Fibroblast of skin of right biceps (primary cell): ENCODE measurements around the gene PSD2.

Experiments
- DNase-seq: peaks from one replicate; pipeline ENCODE4 v3.0.0-alpha.2; 2013

PSD2 gene

DNA sequence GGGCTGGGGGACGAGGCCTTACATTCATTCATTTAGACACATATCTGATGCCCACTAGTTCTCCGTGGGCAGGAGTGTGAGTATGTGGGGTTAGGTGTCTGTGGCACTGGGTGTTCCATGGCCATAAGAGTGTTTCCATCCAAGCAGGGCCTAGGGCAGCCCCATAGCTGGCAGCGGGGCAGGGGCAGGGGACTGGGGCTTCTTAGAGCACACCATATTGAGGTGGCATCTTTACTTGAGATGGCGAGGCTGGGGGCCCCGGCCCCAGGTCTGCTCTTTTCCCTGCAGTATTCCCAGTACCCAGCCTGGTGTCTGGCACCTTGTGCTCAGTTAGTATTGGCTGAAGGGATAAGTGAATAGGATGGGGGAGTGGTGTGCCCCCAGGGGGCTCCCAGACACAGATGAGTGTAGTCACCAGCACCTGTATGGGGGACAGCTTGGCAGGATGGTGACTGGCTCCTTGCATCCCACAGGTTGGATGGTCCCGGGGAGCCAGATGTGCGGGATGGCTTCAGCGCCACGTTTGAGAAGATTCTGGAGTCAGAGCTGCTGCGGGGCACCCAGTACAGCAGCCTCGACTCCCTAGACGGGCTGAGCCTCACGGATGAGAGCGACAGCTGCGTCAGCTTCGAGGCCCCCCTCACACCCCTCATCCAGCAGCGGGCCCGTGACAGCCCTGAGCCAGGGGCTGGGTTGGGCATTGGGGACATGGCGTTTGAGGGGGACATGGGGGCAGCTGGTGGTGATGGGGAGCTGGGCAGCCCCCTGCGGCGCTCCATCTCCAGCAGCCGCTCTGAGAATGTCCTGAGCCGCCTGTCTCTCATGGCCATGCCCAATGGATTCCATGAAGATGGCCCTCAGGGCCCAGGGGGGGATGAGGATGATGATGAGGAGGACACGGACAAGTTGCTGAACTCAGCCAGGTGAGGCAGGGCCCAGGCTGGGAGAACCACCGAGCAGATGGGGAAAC, 17.5 kb downstream of the PSD2 start:
- DNase-seq: no peak

DNA sequence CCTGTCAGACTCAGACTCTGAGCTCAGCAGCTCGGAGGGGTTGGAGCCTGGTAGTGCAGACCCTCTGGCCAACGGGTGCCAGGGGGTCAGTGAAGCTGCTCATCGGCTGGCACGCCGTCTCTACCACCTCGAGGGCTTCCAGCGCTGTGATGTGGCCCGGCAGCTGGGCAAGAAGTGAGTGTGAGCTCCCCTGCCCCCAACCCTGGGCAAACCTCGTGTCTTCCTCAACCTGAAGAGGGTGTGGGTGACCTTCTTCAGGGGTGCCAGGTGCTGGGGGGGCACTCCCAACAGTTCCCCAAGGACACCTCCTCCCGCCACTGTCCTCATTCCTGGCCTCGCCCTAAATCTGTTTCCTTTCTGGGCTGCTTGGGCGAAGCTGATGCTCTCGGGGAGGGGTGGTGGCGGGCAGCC, 18.6 kb downstream of the PSD2 start:
- DNase-seq: no peak

DNA sequence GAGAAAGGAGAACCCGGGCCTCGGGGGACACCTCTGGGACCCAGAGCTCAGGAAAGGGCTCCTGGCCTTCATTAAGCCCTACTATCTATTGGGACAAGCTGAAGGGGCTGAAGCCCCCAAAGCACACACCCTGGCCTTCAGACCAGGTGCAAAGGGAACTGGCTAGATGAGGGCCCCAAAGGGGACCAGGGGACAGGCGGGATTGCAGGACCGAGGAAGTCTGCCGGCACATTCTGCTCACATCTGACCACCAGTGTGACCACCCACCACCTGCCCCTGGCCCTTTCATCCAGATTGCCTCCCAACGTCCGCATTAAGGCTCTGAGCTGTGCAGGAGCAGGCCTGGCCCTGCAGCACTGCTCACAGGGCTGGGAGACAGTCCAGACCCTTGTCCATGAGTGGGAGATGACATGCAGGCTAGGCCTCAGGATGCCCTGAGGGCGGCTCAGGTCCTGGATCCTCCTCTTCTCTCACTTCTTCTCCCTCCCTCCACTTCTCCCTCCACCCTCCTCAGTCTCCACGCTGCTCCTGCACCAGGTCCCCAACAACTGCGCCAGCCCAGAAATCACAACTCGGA, 19.2 kb downstream of the PSD2 start:
- DNase-seq: no peak

DNA sequence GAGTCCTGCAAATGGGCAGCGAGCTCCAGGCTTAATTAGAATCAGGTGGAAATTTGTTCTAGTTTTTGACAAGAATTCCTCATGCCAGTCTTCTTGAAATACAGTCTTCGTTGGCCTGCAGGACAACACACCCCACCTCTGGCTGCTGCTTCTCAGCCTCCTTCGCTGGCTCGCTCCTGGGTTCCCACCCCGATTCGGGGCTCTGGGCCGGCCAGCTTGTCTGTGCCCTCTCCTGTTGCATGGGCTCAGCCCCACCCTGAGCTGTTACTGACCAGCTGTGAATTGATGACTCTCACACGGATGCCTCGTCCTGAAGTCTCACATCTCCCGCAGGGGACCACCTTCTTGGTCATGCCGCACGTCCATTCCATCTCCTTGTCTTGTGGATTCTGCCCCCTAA, 21.0 kb downstream of the PSD2 start:
- no peak for DNase-seq

DNA sequence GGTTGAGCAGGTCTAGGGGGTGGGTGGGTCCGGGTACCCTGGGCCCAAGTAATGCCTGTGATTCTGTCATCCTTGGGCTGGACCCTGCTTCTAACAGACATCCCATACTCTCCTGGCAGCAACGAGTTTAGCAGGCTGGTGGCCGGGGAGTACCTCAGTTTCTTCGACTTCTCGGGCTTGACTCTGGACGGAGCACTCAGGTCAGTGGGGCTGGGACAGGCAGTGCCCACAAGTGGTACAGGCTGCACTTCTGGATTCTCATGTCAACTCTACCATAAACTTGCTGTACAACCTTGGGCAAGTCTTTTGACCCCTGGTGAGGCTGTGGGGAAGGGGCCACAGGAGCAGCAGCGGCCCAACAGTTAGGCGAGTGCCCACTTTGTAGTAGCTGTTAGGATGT, 21.8 kb downstream of the PSD2 start:
- DNase-seq: no peak

DNA sequence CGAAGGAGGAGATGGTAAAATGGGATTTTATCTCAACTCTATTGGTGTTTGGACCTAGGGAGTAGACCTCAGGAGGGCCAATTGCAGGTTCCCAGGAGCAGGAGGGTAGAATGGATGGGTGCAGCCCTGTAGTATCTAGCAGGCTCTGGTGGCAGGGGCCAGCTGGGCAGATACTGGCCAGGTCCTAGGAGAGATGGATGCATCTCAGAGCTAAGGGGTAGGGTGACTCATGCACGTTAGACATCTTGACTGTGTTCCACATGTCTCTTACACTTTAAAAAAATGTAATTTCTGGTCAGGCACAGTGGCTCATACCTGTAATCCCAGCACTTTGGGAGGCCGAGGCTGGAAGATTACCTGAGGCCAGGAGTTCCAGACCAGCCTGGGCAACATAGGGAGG, 22.4 kb downstream of the PSD2 start:
- DNase-seq: no peak

DNA sequence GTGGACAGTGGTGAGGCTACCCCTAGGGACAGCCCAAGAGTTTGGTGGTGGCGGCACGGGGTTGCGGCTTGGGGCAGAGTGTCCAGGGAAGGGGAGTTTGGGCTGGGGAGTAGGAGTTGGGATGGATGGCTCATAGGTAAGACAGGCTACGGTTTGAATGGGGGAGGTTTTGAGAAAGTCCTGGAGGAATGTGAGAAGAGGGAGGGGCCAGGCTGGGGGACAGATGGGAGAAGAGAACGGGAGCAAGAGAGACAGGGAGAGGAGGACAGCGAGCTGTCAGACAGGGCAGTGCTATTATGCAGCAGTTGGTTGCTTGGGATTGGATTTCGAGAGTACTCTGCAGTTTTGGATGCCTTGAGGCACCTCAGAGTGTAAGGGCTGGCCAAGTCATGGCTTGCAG, 24.5 kb downstream of the PSD2 start:
- DNase-seq: no peak

DNA sequence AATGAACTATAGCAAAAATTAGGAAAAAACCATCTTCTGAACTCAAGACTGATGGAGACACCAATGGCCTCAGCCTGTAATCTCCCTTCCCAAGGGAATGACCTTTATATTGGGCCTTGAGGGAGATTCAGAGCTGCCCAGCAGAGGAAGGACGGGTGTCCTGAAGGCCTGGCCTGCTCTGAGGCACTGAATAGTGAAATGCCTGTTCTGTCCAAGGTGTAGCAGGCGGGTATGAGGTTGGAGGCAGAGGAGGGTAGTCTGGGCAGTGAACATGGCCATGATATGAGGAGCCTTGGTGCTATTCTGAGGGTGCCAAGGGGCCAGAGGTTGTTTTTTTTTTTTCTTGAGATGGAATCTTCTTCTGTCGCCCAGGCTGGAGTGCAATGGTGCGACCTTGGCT, 25.0 kb downstream of the PSD2 start:
- DNase-seq: no peak

DNA sequence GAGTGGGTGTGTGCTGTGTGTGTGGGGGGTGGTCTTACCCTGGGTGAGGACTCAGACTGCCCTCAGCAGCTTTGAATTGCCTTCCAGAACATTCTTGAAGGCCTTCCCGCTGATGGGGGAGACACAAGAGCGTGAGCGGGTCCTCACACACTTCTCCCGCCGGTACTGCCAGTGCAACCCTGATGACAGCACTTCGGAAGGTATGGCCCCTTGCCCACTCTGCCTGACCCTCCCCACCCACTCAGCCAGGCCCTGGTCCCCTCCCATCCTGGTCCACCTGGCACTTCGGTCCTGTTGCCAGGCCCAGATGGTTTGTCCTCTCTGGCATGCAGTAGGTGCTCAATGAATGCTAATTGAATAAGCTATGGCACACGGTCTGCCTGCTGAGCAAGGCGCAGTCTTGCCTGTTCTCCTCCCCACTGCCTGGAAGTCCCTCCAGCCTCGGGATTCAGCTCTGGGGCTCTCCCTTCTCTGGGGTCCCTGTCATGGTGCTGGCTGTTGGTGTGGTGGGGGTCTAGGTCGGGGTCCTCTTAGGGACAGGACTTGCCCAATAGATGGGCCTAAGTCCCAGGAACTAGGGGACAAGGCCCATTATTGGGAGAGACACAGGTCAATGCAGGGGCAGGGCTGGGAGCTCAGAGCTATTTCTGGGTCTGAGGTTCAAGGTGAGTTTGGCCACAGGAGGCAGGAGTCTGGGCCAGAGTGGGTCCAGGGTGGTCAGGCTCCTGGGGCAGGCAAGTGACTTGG, 26.4 kb downstream of the PSD2 start:
- no peak for DNase-seq

DNA sequence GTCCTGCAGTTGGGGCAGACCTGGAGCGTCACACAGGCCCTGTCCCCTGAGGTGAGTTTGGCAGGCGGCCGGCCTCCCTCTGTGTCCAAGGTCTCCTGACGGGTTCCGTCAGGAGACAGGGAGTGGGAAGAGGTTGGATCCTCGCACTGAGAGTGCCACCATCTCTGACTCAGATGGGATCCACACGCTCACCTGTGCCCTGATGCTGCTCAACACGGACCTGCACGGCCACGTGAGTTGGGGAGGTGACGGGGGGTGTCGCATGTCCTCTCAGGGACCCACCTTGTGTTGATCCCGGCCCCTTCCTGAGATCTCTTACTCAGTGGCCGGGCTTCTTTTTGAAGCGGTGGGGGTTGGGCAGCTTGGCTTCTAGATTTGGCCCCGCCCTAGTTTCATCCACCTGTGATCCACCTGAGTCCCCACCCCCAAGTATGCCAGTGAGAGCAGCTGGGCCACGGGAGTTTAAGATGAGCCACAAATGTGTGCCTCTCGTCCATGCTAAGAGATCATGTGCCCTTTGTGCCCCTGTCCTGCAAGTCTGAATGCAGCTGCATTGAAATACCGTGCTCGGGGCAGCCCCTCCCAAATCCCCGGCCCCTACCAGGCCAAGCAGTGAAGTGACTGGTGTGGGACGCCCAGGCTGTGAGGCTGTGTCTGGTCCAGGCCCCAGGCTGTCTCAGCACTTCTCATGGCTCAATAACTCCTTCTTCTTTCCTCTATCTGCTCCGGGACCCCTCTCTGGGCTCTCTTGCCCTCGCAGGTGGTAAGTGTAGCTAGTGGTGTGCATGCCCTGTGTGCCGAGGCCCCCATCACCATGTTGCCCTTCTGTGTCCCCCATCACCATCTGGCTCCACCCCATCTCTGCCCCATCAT, 27.2 kb downstream of the PSD2 start:
- no peak for DNase-seq

DNA sequence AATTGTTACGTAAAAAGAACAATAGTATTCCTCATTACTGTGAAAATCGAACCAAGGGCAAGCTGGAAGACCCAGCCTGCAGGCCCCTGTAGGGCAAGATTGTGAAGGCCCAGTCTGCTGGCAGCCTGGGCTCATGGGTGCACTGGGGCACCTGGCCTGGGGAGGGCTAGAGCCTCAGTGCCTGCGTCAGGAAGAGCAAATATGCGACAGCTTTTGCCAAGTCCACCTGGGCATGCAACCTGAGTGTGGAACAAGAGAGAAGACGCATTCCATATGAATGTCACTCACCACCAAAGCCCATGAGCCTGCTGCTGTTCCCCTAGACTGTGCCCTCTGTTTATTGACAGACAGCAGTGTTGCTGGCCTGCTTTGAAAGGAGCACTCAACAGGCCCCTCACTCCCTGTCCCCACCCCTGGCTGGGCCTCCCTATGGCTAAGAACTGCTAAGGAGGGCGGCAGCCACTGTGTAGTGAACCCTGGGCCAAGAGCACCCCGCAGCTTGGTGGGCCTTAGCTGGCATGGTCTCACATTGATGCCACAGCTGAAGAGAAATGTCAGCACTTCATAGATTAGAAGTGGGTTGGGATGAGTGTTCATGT, 28.2 kb downstream of the PSD2 start:
- no peak for DNase-seq

DNA sequence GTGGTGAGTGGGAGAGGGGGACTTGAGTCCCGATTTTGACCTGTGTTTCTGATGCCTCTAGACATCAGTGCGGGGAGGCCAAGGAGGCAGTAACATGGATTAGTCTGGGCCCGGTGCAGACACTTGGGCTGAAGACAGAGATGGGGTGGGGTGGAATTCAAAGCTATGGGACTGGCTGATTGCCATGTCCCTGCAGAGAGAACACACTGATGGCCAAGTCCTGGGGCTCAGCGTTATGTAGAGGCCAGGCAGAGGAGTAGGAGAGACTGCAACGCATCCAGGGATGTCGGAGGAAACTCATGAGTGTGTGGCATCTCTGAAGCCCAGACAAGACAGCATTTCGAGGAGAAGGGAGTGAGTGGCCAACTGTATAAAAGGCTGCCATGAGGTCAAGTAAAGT, 30.1 kb downstream of the PSD2 start:
- DNase-seq: no peak

DNA sequence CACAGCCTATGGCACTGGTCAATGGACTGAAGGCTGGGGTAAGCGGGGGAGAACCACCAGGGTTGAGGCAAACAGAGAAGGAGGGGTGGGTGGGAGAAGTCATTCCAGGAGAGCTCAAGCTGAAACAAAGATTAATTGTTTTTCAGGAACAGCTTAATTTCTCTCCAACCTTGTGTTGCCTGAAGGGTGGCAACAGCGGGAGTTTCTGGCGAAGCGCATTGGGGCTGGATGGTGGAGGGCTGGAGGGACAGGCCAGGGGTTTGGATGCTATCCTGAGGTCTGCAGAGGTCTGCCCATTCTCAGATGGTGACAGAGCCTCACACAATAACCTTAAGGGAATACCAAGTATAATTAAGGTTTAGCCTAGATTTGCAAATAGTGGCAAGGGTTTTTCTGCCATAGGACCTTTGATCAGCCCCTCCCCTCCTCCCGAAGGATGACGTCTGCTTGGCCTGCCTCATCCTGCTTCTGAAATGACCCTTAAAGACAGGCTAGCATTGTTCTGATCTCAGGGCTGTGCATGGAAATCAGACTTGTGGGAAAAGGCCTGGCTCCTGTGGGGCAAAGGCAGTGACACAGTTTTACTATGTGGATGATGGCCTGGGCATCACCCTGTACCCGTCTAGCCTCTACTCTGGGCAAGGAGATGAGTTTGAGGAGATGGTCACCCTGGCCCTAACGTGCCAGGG, 32.7 kb downstream of the PSD2 start:
- DNase-seq: no peak

DNA sequence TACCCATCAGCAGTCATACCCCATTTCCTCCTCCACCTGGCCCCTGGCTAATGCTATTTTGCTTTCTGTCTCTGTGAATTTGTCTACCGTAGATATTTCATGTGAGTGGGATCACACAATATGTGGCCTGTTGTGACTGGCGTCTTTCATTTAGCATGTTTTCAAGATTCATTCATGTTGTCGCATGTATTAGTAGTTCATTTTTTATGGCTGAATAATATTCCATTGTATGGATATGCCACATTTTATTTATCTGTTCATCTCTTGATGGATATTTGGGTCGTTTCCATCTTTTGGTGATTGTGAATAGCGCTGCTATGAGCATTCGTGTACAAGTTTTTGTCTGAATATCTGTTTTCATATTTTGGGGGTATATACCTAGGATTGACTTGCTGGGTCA, 33.9 kb downstream of the PSD2 start:
- no peak for DNase-seq

DNA sequence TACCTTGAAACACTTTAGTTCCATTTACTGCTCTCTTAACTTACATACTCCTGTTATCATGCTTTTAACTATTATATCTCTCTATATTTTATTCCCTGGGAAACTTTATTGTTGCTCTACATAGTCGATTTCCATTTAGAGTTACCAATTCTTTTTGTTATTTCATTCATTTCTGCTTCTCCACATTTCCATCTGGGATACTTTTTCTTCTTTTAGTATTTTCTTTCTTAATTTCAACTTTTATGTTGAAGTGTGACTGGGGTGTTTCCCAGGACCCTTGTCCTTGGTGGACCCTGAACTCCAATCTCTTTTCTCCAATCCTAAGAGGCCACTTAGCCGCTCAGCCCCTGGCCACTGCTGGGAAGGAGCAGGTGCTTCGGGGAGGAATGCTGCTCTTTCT, 36.0 kb downstream of the PSD2 start:
- DNase-seq: no peak

DNA sequence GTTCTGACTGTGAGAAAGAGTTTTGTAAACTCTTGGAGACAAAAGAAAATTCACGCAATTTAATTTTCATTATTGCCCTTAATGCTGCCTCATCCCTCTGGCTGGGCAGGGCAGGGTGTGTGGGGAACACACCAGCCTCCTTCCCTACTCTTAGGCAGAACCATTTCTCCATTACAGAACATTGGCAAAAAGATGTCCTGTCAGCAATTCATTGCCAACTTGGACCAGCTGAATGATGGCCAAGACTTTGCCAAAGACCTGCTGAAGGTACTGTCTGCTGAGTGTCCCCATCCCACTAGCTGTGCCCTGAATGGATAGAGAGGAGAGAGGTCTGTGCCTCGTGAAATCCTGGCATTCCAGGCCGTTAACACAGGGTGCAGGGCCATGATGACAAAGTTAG, 37.9 kb downstream of the PSD2 start:
- no peak for DNase-seq

DNA sequence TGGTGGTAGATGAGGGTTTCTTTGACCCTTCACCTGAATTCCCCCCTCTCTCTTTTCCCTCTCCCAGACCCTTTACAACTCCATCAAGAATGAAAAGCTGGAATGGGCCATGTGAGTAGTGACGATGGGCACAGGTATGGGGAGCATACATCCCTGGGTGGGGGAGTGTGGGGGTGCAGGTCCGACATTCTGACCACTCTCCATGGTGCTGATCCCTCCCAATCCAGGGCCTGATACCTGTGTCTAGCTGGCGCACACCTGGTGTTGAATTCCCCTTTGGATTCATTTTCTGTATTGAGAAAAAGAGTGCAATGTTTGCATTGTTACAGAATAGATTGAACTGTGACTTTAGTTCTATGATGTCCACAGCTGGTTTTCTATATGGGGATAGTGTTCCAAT, 40.0 kb downstream of the PSD2 start:
- DNase-seq: no peak

DNA sequence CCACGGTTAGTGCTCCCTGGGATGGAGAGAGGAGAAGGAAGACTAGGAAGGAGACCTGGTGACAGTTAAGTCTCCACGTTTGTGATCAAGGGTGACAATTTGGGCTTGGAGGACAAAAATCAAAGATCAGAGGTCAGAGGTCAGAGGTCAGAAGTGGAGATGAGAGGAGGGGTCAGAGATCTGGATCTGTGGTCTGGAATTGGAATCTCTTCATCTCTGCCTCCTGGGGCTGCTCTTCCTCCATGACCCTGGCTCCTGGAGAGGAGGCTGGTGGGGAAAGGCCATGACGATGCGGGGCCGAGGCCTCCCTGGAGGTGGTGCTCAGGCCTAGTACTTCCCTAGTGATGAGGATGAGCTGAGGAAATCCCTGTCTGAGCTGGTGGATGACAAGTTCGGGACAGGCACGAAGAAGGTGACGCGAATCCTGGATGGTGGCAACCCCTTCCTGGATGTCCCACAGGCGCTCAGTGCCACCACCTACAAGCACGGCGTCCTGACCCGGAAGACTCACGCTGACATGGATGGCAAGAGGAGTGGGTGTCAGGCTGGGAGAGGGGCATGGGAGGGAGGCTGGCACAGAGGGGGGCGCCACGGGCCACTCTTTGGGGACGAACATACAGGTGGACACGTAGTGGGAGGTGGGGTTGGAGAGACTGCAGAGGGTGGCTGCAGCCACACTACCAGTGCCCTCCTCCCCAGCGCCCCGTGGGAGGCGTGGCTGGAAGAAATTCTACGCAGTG, 41.0 kb downstream of the PSD2 start:
- no peak for DNase-seq

DNA sequence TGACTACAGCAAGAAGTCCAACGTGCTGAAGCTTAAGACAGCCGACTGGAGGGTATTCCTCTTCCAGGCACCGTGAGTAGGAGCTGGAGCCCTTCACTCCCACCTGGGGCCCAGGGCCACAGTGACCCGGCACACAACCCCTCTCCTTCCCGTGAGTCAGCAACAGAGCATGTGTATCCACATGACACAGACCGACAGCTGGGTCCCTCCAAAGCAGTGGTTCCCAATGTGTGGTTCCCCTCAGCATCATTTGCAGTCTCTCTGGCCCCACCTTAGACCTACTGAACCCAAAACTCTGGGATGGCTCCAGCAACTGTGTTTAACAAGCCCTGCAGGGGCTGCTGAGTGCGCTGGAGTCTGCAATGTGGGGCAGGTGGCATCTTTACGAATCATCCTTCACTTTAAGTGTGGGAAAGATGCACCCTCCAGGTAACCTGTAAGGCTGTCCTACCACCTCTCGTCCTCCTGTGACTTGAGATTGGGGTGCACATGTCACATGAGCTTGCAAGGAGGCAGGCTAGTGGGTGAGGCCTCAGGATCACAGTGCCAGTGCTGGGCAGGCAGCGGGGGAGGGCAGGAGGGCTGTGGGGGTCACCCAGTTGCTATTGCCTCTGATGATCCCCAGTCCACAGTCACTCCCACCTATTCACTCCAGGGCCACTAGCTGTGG, 42.2 kb downstream of the PSD2 start:
- DNase-seq: no peak

DNA sequence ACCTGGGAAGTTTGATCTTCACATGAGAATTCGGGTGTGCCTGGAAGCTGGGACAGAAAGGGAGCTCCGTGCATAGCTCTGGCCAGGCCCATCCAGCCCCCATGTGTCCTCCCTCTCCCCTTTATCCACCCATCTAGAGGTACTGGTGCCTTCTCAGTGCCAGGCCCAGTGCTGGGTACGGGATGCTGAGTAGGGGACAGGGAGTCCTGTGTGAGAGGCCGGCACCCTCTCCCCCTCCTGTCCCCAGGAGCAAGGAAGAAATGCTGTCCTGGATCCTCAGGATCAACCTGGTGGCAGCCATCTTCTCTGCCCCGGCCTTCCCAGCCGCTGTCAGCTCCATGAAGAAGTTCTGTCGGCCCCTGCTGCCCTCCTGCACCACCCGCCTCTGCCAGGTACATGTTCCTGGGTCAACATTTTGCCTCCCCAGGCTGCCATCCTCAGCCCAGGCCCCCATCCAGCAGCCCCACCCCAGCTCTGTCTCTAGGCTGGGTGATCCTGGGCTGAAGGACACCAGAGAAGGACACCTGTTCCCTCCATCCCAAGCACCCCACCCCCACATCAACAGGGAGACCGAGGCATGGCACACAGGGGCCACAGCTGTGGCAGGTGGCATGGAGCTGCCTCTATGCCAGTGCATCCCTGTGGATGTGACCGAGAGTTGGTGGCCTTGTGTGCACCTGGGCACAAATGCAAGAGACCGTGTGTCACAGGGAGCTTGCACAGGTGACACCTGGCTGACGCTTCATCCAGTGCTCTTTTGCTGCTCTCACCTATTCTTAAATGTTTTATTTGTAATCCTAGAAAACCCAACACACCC, 43.0 kb downstream of the PSD2 start:
- no peak for DNase-seq
